ENCODE data around the gene MEGF11.

Gene MEGF11

DNA sequence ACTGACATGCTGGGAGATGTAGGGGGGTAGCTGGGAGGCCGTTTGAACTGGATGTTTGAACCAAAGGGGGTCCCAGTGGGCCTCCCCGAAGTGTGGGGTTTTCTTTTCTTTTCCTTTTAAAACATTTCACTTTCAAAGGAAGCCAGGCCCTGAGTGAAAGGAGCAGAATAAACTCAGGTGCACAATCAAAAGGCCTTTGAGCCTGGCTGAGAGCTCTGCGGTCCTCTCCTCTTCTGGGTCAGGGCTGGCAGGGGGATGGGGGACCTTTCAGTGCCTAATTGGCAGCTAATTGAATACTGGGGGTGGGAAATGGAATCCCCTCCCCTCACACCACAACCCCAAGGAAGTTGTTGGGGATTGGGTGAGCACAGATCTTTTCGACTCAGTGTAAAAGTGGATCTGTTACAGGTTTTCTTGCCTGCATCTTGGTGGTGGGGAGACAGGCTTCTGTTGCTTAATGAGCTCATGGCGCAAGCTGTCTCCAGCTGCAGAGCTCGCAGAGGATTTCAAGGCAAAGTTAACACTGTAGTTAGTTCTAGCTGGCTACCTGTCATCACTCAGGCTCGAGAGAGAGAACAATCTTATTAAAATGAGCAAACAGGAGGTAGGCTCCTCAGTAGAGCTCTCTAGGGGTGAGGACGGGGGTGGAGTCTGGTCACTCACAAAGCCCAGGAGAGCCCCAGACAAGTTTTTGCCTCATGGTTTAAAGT is 251.7 kb downstream of the MEGF11 start:
- H3K4me3 ChIP-seq (ENCODE audit: insufficient read depth, low read length, poor library complexity, severe bottlenecking) = no peak overlapping the region
- no peaks in the 10 kb centered on the region for H4K20me1 ChIP-seq (ENCODE audit: low read depth, low read length)
- H3K27me3 ChIP-seq (ENCODE audit: low read length) = no peaks in the 10 kb centered on the region
- H3K9ac ChIP-seq (ENCODE audit: low read length) = no peak overlapping the region
- no peaks in the 10 kb centered on the region for H3F3A ChIP-seq (ENCODE audit: insufficient read depth)
- H2AFZ ChIP-seq (ENCODE audit: low read depth, low read length, severe bottlenecking) = no peak overlapping the region
- no peak overlapping the region for H3K4me2 ChIP-seq (ENCODE audit: low read depth, low read length, poor library complexity, severe bottlenecking)
- no peaks in the 10 kb centered on the region for H3K79me2 ChIP-seq (ENCODE audit: insufficient read depth, low read length)
- H3K36me3 ChIP-seq (ENCODE audit: low read length) = no peaks in the 10 kb centered on the region
- no peaks in the 10 kb centered on the region for H3K9me2 ChIP-seq (replicated peaks; ENCODE audit: insufficient read depth, low read length)
- no peak for TF ChIP-seq EZH2phosphoT487 (conservative IDR thresholded peaks at IDR 0.05; ENCODE audit: low read length)
- TF ChIP-seq, protein P1, sequence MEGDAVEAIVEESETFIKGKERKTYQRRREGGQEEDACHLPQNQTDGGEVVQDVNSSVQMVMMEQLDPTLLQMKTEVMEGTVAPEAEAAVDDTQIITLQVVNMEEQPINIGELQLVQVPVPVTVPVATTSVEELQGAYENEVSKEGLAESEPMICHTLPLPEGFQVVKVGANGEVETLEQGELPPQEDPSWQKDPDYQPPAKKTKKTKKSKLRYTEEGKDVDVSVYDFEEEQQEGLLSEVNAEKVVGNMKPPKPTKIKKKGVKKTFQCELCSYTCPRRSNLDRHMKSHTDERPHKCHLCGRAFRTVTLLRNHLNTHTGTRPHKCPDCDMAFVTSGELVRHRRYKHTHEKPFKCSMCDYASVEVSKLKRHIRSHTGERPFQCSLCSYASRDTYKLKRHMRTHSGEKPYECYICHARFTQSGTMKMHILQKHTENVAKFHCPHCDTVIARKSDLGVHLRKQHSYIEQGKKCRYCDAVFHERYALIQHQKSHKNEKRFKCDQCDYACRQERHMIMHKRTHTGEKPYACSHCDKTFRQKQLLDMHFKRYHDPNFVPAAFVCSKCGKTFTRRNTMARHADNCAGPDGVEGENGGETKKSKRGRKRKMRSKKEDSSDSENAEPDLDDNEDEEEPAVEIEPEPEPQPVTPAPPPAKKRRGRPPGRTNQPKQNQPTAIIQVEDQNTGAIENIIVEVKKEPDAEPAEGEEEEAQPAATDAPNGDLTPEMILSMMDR (IDR thresholded peaks at IDR 0.05; ENCODE audit: insufficient read depth, low read length, poor library complexity, severe bottlenecking) = no peak
- no peak overlapping the region for H3K27ac ChIP-seq (ENCODE audit: low read depth, low read length)
- H3K9me3 ChIP-seq (ENCODE audit: insufficient read depth, low read length) = no peaks in the 10 kb centered on the region

DNA sequence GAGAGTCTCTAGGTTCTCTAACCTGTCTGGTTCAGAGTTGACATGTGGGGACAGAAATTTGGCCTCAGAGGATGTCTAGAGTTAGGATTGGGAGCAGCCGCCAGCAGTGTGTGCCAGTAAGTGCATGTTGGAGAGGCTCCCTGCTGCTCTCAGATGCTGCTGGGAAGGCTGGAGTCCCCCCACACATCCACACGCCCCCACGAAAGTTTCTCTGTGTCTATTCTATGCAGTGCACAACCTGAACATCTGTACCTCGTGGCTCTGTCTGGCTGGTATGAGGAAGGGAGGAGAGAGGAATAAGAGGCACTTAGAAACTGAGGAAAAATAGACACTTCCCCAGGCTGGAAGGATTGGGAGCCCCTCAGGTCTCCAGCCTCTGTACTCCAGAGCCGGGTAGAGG is 252.5 kb downstream of the MEGF11 start:
- no peak for TF ChIP-seq EZH2phosphoT487 (conservative IDR thresholded peaks at IDR 0.05; ENCODE audit: low read length)
- TF ChIP-seq, protein P1 (IDR thresholded peaks at IDR 0.05; ENCODE audit: insufficient read depth, low read length, poor library complexity, severe bottlenecking) = no peak
- Histone ChIP-seq H2AFZ (ENCODE audit: low read depth, low read length, severe bottlenecking) (no peak overlapping the region), H3K9me2 (replicated peaks; ENCODE audit: insufficient read depth, low read length) (no peaks in the 10 kb centered on the region), H3K79me2 (ENCODE audit: insufficient read depth, low read length) (no peaks in the 10 kb centered on the region), H3K9ac (ENCODE audit: low read length) (no peak overlapping the region), H3K4me2 (ENCODE audit: low read depth, low read length, poor library complexity, severe bottlenecking) (no peak overlapping the region), H3K36me3 (ENCODE audit: low read length) (no peaks in the 10 kb centered on the region), H3K9me3 (ENCODE audit: insufficient read depth, low read length) (no peaks in the 10 kb centered on the region), H4K20me1 (ENCODE audit: low read depth, low read length) (no peaks in the 10 kb centered on the region), H3F3A (ENCODE audit: insufficient read depth) (no peaks in the 10 kb centered on the region), H3K27ac (ENCODE audit: low read depth, low read length) (no peak overlapping the region), H3K27me3 (ENCODE audit: low read length) (no peaks in the 10 kb centered on the region), H3K4me3 (ENCODE audit: insufficient read depth, low read length, poor library complexity, severe bottlenecking) (no peak overlapping the region)

DNA sequence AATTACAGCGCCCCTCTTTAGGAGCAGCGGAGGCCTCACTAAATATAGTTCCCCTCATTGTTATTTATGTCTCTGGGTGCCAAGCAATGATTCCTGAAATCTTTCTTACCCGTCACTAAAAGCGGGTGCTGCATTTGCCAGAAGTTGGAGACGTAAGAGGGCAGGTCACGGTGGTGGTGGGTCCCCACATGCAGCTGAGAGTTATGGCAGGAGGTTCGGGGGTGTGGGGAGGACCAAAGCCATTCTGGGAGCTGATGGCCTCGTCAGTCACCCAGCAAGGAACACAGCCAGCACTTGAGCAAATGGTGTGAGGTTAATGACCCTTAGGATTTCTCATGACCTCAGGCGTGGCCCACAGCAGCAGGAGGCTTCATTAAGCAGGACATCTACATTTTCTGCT is 255.1 kb downstream of the MEGF11 start:
- Histone ChIP-seq H3K36me3 (ENCODE audit: low read length) (no peaks in the 10 kb centered on the region), H3K9ac (ENCODE audit: low read length) (no peak overlapping the region), H3K79me2 (ENCODE audit: insufficient read depth, low read length) (no peaks in the 10 kb centered on the region), H3K4me2 (ENCODE audit: low read depth, low read length, poor library complexity, severe bottlenecking) (no peak overlapping the region), H3F3A (ENCODE audit: insufficient read depth) (no peaks in the 10 kb centered on the region), H2AFZ (ENCODE audit: low read depth, low read length, severe bottlenecking) (no peak overlapping the region), H3K9me2 (replicated peaks; ENCODE audit: insufficient read depth, low read length) (no peaks in the 10 kb centered on the region), H3K27me3 (ENCODE audit: low read length) (no peaks in the 10 kb centered on the region), H3K27ac (ENCODE audit: low read depth, low read length) (no peak overlapping the region), H4K20me1 (ENCODE audit: low read depth, low read length) (no peaks in the 10 kb centered on the region), H3K9me3 (ENCODE audit: insufficient read depth, low read length) (no peaks in the 10 kb centered on the region), H3K4me3 (ENCODE audit: insufficient read depth, low read length, poor library complexity, severe bottlenecking) (no peak overlapping the region)
- TF ChIP-seq, protein P1 (IDR thresholded peaks at IDR 0.05; ENCODE audit: insufficient read depth, low read length, poor library complexity, severe bottlenecking) = no peak
- no peak for TF ChIP-seq EZH2phosphoT487 (conservative IDR thresholded peaks at IDR 0.05; ENCODE audit: low read length)
